GM12873 (cell line): ENCODE results near the gene OLFM4.

Experiments used
- CTCF ChIP-seq: IDR thresholded peaks from 2 replicates; pipeline ENCODE4 v1.5.1; 2012; ENCODE audit warnings: low read depth, mild to moderate bottlenecking, moderate library complexity, low read length, control low read depth; ENCODE audit not compliant: insufficient read depth; ENCODE audit errors: missing control alignments

OLFM4 gene

GRCh38 chr13:53073711-53074110 lies 45.1 kb downstream of the OLFM4 start:
- no peak for TF ChIP-seq CTCF

- TF ChIP-seq CTCF: no peak
Measured at GRCh38 chr13:53074114-53074513, 45.5 kb downstream of the OLFM4 start.

GRCh38 chr13:53075356-53076041 lies 46.9 kb downstream of the OLFM4 start:
- no peak for TF ChIP-seq CTCF

GRCh38 chr13:53079691-53080090 lies 51.1 kb downstream of the OLFM4 start:
- no peak for TF ChIP-seq CTCF

GRCh38 chr13:53088871-53089270 lies 60.3 kb downstream of the OLFM4 start:
- no peak for TF ChIP-seq CTCF

GRCh38 chr13:53089951-53090350 lies 61.3 kb downstream of the OLFM4 start:
- TF ChIP-seq CTCF: no peak

GRCh38 chr13:53090461-53090860 lies 61.8 kb downstream of the OLFM4 start:
- TF ChIP-seq CTCF: no peak

- no peak for TF ChIP-seq CTCF
Measured at GRCh38 chr13:53092931-53093330, 64.3 kb downstream of the OLFM4 start.
